HG02884 (cell line): ENCODE measurements around the gene SNAP29.
"Not testable (repeated sequence)": the region's sequence is repeated elsewhere in the genome, so short reads cannot be mapped to it uniquely, and the experiment has no call there.

Experiments used
- ATAC-seq: cut with Tn5 transposase; IDR thresholded peaks from one replicate; pipeline ENCODE4 v1.9.1; 2021; ENCODE audit warnings: mild to moderate bottlenecking, moderate library complexity; ENCODE audit not compliant: unreplicated experiment

Gene SNAP29

DNA sequence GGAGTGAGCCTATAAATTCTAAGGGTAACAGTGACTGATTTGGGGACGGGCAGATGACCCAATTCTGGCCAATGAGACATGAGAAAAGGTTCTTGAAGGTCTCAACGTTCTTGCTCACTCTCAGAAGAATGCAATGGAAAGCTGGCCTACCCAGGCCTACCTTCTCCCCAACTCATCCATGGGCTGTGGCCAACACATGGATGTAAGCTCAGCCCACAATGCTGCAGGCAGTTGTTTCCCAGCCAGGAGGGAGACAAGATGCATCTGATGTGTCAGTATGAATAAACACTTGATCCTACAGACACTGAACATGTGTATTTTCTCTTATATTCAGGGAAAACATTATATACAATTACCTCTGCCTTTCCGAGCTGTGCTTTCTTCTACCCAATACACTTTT lies 24.6 kb upstream of the SNAP29 start:
- ATAC-seq: no peak

DNA sequence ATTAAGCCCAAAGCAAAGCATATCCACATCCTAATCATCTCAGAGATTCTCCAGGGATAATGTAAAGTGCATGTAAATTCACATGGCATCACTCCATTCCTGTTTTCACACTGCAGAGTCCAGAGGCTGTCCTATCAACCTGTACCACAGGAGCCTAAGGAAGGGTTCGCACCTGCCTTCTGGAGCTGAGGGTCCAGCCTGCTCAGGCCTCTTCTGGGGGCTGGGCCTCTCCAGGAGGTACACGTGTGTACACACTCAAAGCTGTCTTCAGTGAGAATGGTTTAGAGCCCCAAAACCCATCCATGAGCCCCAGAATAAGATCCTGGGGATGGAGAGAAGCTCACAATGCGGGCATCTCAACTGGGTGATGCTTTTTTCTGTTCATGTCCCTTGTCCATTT lies 24.1 kb upstream of the SNAP29 start:
- ATAC-seq: no peak

DNA sequence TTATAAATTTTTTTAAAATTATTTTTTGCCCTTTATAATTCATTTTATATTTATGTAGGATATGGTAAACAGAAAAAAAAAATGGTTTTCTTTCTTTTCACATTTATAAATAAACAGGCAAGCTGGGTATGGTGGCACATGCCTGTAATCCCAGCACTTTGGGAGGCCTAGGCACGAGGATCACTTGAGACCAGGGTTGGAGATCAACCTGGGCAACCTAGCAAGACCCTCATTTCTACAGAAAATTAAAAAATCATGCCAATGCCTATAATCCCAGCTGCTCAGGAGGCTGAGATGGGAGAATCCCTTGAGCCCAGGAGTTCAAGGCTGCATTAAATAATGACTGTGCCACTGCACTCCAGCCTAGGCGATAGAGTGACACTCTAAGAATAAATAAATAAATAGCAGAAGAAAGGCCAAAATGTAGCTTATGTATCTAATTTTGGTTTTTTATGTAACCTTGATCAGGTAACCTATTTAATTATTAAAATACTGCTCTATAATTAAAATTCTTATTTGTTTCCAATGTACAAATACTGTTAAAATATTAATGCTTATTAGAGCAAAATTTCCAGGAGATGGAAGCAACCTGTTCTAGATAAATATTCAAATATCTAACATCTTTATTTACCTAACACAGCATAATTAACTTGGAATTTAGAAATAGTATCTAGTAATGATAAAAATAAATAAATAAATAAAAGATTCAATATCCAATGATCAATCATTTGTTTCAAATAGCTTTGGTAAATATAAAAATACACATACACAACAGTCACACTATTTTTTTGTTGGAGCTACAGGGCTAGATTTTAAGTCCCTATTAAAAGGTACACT lies 21.6 kb upstream of the SNAP29 start:
- ATAC-seq: no peak

DNA sequence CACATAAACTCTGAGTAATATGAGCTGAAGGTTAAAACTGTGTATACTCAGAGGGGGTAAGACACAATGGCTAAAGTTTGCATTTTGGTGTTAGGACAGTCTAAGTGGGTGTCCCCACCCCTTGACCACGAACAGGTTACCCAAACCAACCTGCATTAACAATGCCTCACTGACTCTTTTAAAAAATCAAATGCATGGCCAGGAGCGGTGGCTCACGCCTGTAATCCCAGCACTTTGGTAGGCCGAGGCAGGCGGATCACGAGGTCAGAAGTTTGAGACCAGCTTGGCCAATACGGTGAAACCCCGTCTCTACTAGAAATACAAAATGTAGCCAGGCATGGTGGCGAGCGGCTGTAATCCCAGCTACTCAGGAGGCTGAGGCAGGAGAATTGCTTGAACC lies 19.5 kb upstream of the SNAP29 start:
- ATAC-seq: not testable (repeated sequence)

DNA sequence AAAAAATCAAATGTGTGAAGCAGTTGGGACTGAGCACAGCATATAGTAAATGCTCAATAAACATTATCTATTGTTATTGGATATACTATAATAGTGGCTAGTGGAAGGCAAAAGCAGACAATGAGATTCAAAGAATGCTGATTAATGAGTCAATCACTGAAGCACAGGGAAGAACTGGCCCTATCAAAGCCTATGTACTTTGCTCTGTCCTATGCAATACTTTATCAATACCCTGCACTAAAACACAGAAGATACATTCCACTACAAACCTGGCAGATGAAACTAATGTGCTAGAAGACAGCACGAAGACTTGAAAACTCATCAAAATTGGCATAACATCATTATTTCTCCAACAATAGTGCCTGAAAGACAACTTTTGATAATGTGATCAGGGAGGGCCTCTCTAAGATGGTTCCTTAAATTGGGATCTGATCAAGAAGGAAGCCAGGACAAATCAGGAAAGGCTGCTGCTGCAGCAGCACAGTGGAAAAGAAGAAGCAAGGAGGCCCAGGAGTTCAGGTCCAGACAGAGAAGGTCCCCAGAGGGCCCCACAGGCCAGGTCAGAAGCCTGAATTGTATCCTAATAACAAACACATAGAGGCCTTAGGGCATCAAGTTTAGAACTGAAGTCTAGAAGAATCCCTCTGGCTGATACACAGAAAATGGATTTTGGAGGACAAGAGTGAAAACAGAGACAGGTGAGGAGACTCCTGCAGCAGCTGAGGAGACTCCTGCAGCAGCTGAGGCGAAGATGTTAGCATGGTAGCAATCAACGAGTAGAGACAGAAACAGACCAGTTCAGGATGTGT lies 18.8 kb upstream of the SNAP29 start:
- no peak for ATAC-seq

DNA sequence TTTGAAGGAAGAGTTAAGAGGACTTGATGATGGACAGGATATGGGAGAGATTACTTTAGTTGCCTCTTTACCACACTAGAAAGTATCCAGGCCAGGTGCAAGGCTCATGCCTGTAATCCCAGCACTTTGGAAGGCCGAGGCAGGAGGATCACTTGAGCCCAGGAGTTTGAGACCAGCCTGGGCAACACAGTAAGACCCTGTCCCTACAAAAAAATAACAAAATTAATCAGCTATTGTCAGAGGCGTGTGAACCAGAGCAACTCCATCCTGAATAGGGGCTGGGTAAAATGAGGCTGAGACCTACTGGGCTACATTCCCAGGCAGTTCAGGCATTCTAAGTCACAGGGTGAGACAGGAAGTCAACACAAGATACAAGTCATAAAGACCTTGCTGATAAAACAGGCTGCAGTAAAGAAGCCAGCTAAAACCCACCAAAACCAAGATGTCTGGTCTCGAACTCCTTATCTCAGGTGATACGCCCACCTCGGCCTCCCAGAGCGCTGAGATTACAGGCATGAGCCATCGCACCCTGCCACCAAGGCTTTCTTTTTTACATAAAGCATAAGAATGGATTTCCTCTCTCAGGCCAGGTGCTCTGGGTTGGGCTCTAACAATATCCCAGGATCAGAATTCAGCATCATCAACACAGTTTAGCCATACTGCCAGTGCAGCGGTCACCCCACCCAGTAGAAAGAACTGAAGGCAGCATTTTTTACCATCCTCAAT lies 18.0 kb upstream of the SNAP29 start:
- no peak for ATAC-seq

DNA sequence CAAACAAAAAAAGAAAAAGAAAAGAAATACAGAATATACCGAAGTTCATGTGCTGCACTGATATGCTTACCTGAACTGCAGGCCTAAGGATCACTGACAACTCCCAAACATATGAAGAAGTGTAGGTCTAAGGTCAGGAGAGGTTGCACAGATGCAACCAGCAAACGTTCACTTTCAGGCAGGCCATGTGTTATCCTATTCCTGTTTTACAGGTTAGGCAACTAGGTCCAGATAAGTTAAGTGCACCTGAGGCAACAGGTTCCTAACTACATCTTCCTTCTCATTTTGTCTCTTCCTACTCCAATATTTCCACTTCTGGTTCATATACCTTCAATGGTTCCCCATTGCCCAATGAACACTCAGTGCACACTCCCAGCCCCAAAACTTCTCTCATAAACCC lies 15.3 kb upstream of the SNAP29 start:
- no peak for ATAC-seq

DNA sequence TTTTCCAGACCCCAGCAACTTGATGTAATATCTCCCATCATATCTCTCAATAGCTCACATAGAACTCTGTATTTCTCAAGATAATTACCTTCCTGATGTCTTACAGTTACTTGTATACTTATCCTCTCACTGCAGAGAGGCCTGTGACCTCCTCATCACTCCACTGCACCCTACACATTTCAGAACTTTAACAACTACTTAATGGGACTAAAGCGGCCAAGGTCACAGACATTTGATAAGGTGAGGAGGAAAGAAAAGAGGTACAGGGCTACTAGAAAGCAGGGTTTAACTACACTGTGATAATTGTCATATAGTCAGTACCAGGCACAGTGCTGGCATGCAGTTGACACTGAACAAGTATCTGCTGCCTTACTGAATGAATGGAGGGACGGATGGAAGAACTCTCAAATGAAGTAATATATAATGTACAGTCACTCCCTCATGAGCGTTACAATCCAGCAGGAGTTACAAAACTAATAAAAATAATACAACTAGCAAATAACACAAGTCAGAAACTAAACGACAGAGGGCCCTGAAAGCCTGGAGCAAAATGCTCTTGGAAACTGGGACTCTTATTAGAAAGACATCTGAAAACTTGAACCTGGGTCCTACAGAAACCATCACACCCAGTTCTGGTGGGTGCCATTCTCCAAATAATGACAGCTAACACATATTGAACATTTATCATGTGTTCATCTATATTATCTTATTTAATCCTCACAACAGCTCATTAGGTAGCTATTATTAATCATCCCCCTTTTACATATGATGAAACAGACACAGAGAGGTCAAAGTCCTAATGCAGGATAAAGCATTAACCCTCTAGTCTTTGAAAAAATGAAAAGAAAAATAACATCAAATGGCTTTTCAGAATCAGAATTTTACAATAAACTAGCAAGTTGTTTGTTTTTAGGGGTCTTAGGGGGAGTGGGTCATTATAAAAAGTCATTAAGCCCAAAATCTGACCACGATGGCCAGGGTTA lies 14.5 kb upstream of the SNAP29 start:
- ATAC-seq: no peak

DNA sequence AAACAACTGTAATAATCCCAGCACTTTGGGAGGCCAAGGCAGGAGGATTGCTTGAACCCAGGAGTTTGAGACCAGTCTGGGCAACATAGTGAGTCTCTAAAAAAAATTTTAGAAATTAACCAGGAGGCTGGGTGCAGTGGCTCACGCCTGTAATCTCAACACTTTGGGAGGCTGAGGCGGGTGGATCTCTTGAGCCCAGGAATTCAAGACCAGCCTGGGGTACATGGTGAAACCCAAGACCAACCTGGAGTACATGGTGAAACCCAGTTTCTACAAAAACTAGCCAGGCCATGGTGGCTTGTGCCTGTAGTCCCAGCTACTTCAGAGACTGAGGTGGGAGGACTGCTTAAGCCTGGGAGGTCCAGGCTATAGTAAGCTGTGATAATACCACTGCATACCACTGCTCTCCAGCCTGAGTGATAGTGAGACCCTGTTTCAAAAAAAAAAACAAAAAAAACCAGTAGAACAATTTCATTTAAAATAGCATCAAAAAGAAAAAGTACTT lies 11.4 kb upstream of the SNAP29 start:
- no peak for ATAC-seq

DNA sequence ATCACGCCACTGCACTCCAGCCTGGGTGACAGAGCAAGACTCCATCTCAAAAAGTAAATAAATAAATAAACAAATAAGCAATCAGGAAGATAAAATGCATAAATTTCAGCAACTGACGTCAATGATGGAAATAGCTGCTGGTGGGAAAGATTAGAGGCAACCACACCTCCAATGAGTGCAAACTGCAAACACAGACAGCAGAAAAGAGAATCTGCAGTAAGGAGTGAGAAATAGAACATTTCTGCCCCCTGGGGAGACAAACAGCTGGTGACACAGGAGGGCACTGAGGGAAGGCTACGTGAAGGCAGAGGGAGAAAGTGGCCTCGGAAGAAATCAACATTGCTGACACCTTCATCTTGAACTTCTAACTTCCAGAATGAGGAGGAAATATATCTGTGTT lies 6.7 kb upstream of the SNAP29 start:
- no peak for ATAC-seq

DNA sequence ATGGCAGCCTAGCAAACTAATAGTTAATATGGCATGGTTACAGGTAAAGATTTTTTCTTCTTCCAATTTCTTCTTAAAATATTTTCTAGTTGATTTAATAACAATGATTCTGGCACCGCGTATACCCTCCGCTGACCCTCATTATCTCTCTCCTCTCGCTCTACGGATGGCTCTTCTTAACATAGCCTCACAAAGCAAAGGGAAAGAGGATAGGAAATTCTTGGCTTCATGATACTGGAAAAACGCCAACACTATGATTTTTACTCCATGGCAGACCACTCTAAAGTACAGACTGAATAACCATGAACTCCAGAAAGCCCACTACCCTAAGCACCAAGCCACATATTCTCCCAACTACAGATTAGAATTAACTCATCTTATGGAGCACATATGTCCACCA lies 6.3 kb upstream of the SNAP29 start:
- no peak for ATAC-seq

DNA sequence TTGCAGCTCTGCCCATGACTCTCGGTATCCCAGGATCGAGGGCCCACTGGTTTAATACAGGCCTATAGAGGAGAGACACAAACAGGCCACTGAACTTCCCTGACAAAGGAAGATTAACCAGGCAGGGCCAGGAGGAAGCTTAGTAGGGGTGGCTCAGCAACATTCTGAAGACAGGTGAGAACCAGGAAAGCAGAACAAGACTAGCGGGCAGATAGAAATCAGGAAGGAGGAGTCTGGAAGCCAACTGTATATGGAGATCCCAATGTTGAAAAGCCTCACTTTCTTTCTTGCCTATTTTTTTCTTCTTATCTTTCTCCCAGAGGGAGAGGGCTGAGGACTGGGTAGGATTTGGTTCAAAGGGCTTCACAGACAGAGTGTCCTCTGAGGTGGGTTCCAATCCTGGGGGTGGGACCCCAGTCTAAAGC lies 5.6 kb upstream of the SNAP29 start:
- no peak for ATAC-seq

DNA sequence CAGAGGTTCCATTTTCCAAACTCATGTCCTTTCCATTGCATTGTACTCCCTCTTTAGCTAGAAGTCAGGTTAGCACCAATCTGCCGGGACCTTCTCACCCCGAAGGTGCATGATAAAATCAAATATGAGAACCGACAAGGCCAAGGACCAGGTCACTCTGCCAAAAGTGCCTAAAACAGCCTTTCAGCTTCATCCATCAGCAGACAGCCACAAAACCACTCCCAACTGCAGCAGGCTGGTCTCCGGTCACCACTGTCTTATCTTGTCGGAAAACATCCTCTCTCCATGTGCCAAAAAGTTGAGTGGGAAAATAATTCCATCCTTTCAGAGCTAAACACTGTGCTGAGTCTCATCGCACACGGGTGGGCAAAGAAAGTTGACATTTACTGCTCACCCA lies 1.6 kb upstream of the SNAP29 start:
- ATAC-seq: no peak

DNA sequence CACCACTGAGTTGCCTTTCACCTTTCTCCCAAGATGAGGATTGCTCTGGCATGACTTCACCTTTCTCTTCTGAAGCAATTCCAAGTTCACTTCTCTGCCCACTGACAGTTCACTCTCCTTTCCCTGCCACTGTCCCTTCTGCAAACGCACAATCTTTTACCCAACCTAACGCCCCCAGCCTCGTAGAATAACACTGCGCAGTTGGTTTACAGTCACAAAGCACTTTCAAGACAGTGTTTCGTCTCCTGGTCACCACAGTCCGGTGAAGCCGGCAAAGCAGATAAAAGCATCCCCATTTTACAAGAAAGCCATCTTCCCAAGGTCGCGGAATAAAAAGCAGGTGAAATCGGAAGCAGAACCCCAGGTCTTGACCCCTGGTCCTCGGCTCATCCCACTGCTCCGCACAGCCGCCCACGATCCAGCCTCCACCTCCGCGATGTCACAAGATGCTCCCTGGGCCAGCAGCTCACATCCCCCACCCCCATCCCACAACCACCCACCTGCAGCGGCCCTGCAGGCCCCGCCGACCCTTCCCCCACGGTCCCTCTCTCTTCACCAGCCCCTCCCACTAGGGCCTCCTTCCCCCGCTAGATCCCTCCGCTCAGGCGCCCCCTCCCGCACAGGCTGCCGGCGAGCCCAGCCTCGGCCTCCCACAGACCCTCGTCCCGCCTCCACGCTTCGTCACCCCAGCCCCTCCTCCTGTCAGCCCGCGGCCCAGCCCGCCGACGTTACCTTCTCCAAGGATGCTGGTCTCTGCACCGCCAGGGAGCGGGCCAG lies 781 bp upstream of the SNAP29 start:
- ATAC-seq: peak; percentile 42

DNA sequence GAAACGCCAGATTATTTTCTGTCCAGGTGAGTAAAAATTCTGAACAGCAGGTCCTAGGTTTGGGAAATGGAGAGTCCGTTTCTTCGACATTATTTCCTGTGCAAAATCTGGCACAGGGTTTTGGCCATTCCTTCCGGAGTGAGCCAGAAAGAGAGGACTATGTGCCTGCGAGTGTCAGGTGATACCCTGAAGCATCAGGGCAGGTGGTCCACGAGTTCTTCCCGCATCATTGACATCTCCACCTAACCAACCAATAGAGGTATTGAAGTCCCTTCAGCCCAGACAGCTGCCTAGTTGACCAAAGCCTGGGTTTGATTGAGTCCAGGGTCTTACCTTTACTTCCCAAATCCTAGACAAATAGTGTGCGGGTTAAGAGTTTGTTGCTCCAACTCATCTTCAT lies 808 bp downstream of the SNAP29 start:
- no peak for ATAC-seq

DNA sequence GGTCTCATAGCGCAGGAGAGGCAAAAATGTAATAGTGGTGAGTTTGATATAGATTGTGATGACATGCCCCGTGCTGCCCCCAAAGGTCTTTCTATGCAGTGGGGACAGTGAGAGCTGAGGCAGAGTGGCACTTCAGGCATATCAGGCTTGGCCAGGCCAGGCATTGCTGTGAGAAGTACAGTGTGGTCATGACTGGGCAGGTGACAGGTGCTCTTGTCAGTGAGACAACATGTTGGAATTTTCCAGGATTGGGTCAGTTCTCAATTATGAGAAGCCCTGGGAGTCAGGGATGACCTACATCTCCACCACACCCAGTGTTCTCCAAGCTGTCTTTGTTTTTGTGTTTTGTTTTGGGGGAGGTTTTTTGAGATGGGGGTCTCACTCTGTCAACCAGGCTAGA lies 3.7 kb downstream of the SNAP29 start:
- ATAC-seq: no peak

DNA sequence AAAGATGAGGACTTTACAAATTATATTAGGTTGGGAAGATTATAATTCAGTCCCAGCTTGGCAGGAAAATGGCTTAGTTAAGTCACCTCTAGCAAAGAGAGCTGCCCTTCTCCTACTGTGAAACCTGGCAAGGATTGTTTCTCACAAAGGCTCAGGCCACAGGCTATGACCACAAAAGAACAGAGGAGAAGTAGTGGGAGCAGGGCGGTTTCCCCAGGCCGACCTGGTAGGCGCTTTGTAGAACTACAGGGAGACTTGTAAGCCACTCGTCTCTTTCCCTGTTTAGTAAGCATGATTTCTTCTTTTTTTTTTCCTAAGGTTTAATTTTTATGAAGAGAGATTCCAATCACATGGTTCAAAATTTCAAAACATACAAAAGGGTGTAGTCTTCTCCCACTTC lies 4.6 kb downstream of the SNAP29 start:
- no peak for ATAC-seq

DNA sequence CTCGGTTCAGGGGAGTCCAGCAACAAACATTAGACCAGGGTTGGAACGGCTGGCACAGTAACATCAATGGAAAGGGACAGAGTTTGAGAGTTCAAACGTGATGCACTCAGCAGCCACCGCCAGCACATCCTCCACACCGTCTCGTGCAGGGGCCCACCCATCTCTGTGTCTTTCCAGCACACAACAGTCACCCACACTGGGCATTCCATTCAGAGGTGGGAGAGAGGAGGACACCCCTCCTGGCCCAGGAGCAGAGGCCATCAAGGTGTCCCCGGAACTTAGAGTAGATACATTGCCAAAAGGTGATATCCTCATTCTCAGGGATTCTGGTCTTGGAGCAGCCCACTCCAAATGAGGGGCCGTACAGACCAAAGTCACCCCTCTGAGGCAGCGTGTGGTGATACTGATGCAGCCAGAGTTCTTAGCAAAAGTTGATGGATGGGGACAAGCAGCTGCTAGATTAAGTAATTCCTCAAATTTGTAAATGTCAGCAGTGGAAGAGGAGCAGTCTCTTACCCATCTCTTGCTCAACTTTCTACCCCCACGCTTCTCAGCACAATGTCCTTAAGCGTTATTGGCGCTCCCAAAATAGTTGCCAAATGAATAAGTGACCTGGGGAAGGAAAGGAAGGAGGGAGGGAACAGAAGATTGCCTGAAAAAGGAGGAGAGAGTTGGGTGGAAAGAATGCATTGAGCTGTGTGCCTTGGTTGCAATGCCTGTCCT lies 5.5 kb downstream of the SNAP29 start:
- ATAC-seq: no peak

DNA sequence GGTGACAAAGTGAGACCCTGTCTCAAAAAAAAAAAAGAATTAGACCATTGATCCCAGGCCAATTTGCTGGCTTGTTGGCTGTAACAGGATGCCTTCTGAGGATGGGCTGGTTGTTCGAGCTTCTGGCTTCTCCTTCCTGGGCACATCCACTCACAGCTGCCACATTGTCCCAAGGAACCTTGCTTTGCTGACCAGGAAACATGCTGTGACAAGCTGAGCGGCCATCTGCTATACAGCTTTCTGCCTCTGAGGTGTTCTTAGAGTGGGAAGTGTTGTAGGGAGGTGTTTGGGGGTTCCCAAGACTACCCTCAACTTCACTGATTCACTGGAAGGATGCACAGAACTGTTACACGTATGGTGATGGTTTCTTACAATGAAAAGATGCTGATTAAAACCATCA lies 6.5 kb downstream of the SNAP29 start:
- no peak for ATAC-seq
